Measurements from ENCODE around the gene SASS6. TPM values are rescaled to one million over a fixed set of nuclear protein-coding genes. Genes with fewer than 3 reads are reported as not detected.

SASS6 gene
- total RNA-seq, 1 experiment from 2014 or later: 10.1 TPM

DNA sequence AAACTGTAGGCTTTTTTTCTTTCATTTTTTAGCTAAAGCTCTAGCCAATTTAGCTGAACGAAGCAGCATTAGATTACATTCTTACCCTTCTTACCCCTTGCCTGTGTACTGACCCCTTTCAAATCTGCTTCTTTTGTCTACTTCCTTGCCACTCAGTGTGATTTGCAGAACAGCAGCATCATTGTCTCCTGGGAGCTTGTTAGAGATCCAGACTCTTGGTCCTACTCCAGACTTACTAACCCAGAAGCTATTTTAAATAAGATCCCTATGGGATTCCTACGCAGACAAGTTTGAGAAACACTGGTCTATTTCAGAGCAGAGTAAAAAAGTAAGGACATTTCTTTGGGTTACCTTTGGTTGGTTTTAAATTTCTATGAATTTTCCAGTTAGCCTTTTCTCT, 31.5 kb upstream of the SASS6 start:
- no peaks in the 10 kb centered on the region for H3K36me3 ChIP-seq (ENCODE audit: control insufficient read depth, insufficient read depth, low read length)
- H3K27me3 ChIP-seq (replicated peaks; ENCODE audit: control insufficient read depth, insufficient read depth, low read length): no peaks in the 10 kb centered on the region
- BruUV-seq (replicated peaks): no TSS peak
- ChIA-PET POLR2A (no interaction called here), CTCF (no interaction called here)
- TF ChIP-seq CTCF (IDR thresholded peaks at IDR 0.05; ENCODE audit: insufficient read depth in 1 of 2, low read depth in 1 of 2, low read length in 1 of 2, severe bottlenecking in 1 of 2, unreplicated experiment in 1 of 2): no peak
- Mint-ChIP-seq H3K4me1 (ENCODE audit: low read depth, unreplicated experiment) (no peaks in the 10 kb centered on the region), H3K36me3 (ENCODE audit: insufficient read depth, unreplicated experiment) (no peaks in the 10 kb centered on the region), H3K9me3 (ENCODE audit: unreplicated experiment) (no peaks in the 10 kb centered on the region), H3K4me3 (ENCODE audit: unreplicated experiment) (no peak overlapping the region), H3K27me3 (ENCODE audit: insufficient read depth, unreplicated experiment) (peaks cover 2% of the 10 kb centered on the region), H3K27ac (ENCODE audit: unreplicated experiment) (no peak overlapping the region)
- no peak for DNase-seq
- H3K4me1 ChIP-seq: no peaks in the 10 kb centered on the region
- intact Hi-C loops (cut with micrococcal nuclease; ENCODE audit: unreplicated experiment): no loop called here
- no peaks in the 10 kb centered on the region for H3K9me3 ChIP-seq
- no peak overlapping the region for H3K4me3 ChIP-seq (ENCODE audit: low read depth, low read length)

GRCh38 chr1:100162881-100163280, 30.2 kb upstream of the SASS6 start:
- H3K27ac Mint-ChIP-seq (ENCODE audit: unreplicated experiment): no peak overlapping the region
- no peaks in the 10 kb centered on the region for H3K9me3 Mint-ChIP-seq (ENCODE audit: unreplicated experiment)
- Histone ChIP-seq H3K36me3 (ENCODE audit: control insufficient read depth, insufficient read depth, low read length) (no peaks in the 10 kb centered on the region), H3K4me1 (no peaks in the 10 kb centered on the region), H3K9me3 (no peaks in the 10 kb centered on the region), H3K27me3 (replicated peaks; ENCODE audit: control insufficient read depth, insufficient read depth, low read length) (no peaks in the 10 kb centered on the region), H3K4me3 (ENCODE audit: low read depth, low read length) (no peak overlapping the region)
- CTCF ChIA-PET: no interaction called here
- DNase-seq: no peak
- BruUV-seq (replicated peaks): no TSS peak
- no peaks in the 10 kb centered on the region for H3K4me1 Mint-ChIP-seq (ENCODE audit: low read depth, unreplicated experiment)
- no peak overlapping the region for H3K4me3 Mint-ChIP-seq (ENCODE audit: unreplicated experiment)
- POLR2A ChIA-PET: no interaction called here
- intact Hi-C loops (cut with micrococcal nuclease; ENCODE audit: unreplicated experiment): no loop called here
- TF ChIP-seq CTCF (IDR thresholded peaks at IDR 0.05; ENCODE audit: insufficient read depth in 1 of 2, low read depth in 1 of 2, low read length in 1 of 2, severe bottlenecking in 1 of 2, unreplicated experiment in 1 of 2): no peak
- peaks cover 2% of the 10 kb centered on the region for H3K27me3 Mint-ChIP-seq (ENCODE audit: insufficient read depth, unreplicated experiment)
- H3K36me3 Mint-ChIP-seq (ENCODE audit: insufficient read depth, unreplicated experiment): no peaks in the 10 kb centered on the region

GRCh38 chr1:100152271-100152670, 19.5 kb upstream of the SASS6 start:
- Mint-ChIP-seq H3K36me3 (ENCODE audit: insufficient read depth, unreplicated experiment) (peaks cover 12% of the 10 kb centered on the region), H3K27ac (ENCODE audit: unreplicated experiment) (no peak overlapping the region), H3K9me3 (ENCODE audit: unreplicated experiment) (no peaks in the 10 kb centered on the region), H3K27me3 (ENCODE audit: insufficient read depth, unreplicated experiment) (no peaks in the 10 kb centered on the region), H3K4me1 (ENCODE audit: low read depth, unreplicated experiment) (no peaks in the 10 kb centered on the region), H3K4me3 (ENCODE audit: unreplicated experiment) (no peak overlapping the region)
- DNase-seq: no peak
- ChIA-PET CTCF (no interaction called here), POLR2A (no interaction called here)
- no peak overlapping the region for H3K4me3 ChIP-seq (ENCODE audit: low read depth, low read length)
- H3K9me3 ChIP-seq: no peaks in the 10 kb centered on the region
- no peaks in the 10 kb centered on the region for H3K27me3 ChIP-seq (replicated peaks; ENCODE audit: control insufficient read depth, insufficient read depth, low read length)
- no TSS peak for BruUV-seq (replicated peaks)
- H3K36me3 ChIP-seq (ENCODE audit: control insufficient read depth, insufficient read depth, low read length): no peaks in the 10 kb centered on the region
- no peak for TF ChIP-seq CTCF (IDR thresholded peaks at IDR 0.05; ENCODE audit: insufficient read depth in 1 of 2, low read depth in 1 of 2, low read length in 1 of 2, severe bottlenecking in 1 of 2, unreplicated experiment in 1 of 2)
- intact Hi-C loops (cut with micrococcal nuclease; ENCODE audit: unreplicated experiment): no loop called here
- no peaks in the 10 kb centered on the region for H3K4me1 ChIP-seq
